ENCODE results near the gene RALGAPA1.
A peak's percentile ranks its signal among the peaks of the same experiment; 100 is the strongest.

- no peak for TF ChIP-seq CTCF (IDR thresholded peaks at IDR 0.05)
- peak; percentile 33 for TF ChIP-seq POLR2AphosphoS5 (IDR thresholded peaks at IDR 0.05)
These were observed 147.2 kb downstream of the RALGAPA1 start for GRCh38 chr14:35661875-35662274.

Data from prostate gland (tissue), 2 donors.